Breast epithelium (tissue), 3 donors: ENCODE data around the gene FASTKD3.

Experiments
- POLR2A ChIP-seq: fragments of 450-650 bp; IDR thresholded peaks from one replicate; pipeline ENCODE4 v1.6.1; 2016; ENCODE audit warnings: antibody characterized with exemption, mild to moderate bottlenecking, moderate library complexity
- POLR2AphosphoS5 ChIP-seq, 3 donors: sonication (generic); formaldehyde crosslinking; IDR thresholded peaks; one replicate each; pipeline ENCODE4 v1.6.1; 2017; ENCODE audit warnings: antibody characterized with exemption in 3 of 3
- TF ChIP-seq, protein P1 (sequence below), 3 donors: fragments of 450-650 bp; IDR thresholded peaks; one replicate each; pipeline ENCODE4 v1.5.1; 2016 to 2017; ENCODE audit warnings: antibody characterized with exemption in 3 of 3, mild to moderate bottlenecking in 3 of 3, moderate library complexity in 3 of 3

GRCh38 chr5:7904170-7904569 is 35.3 kb upstream of the FASTKD3 start:
- TF ChIP-seq, protein P1, sequence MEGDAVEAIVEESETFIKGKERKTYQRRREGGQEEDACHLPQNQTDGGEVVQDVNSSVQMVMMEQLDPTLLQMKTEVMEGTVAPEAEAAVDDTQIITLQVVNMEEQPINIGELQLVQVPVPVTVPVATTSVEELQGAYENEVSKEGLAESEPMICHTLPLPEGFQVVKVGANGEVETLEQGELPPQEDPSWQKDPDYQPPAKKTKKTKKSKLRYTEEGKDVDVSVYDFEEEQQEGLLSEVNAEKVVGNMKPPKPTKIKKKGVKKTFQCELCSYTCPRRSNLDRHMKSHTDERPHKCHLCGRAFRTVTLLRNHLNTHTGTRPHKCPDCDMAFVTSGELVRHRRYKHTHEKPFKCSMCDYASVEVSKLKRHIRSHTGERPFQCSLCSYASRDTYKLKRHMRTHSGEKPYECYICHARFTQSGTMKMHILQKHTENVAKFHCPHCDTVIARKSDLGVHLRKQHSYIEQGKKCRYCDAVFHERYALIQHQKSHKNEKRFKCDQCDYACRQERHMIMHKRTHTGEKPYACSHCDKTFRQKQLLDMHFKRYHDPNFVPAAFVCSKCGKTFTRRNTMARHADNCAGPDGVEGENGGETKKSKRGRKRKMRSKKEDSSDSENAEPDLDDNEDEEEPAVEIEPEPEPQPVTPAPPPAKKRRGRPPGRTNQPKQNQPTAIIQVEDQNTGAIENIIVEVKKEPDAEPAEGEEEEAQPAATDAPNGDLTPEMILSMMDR (IDR thresholded peaks at IDR 0.05), result no peak
- TF ChIP-seq POLR2A (no peak), POLR2AphosphoS5 (IDR thresholded peaks at IDR 0.05) (no peak)
